Stimulated activated CD8-positive, alpha-beta memory T cell treated with anti-CD3 and anti-CD28 coated beads, Interleukin-7, amount 100 ng/mL, for 24 hours (primary cell): ENCODE results near the gene PSD2.

ENCODE experiments used
- DNase-seq: peaks from one replicate; pipeline ENCODE4 v3.0.0-alpha.2; 2020; ENCODE audit warnings: low read depth

The PSD2 gene

DNA sequence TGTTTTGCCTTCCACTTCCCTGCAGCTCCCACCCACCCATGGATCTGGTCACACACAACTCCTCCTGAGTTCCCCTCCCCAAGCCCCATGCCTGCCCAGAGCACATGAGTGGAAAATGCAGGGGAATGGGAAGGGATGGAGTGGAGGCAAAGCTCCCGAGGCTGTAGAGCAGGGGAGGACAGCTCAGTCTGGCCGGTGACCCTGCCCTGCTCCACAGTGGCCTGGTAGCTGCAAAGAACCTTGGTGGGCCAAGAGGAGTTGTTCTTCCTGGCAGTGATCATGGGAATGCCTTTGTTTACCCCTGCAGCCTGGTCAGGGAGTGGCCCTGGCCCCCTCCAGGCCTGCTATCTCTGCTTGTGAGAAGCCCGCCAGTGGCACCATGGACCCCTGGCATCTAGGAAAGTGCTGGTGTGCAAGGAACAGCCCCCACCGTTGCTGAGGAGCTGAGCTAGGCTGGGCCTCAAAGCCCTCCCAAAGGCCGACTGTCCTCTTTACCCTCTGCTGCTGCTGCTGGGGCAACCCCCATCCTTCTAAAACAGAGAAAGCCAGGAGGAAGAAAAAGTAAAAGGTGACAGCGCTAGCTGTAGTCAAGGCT lies 60.4 kb downstream of the PSD2 start:
- DNase-seq, result no peak

DNA sequence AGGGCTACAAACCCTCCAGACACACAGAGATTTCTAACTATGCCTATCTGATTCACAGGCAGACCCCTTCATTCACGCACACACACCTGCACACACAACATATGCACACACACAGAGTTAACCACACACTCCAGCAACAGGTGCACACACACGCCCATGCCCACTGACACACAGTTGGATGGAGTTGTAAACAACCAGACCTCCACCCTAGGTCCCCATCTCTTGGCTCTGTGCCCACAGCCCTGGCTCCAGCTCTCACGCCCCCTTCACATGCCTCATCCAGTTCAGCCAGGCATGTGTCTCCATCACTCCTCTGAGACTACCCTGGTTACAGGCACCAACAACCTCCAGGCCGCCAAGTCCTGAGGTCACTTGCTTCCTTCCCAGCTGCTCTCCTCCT lies 61.1 kb downstream of the PSD2 start:
- DNase-seq, result no peak

DNA sequence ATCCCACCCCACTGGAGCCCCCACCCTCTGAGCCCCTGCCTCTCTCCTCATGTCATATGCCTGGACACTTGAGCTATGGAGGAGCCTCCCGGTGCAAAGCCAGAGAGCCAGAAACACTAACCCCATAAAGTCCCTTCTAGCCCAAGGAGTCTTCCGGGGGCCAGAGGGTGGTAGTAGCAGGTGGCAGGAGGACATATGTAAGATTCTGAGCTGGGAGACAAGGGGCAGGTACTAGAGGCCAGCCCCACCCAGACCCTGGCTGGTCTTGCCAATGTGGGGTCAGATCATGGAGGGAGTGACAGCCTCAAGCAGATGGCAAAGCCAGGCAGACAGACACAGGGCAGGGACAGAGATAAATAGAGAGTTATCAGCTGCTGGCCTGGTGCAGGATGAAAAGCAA lies 63.4 kb downstream of the PSD2 start:
- no peak for DNase-seq

DNA sequence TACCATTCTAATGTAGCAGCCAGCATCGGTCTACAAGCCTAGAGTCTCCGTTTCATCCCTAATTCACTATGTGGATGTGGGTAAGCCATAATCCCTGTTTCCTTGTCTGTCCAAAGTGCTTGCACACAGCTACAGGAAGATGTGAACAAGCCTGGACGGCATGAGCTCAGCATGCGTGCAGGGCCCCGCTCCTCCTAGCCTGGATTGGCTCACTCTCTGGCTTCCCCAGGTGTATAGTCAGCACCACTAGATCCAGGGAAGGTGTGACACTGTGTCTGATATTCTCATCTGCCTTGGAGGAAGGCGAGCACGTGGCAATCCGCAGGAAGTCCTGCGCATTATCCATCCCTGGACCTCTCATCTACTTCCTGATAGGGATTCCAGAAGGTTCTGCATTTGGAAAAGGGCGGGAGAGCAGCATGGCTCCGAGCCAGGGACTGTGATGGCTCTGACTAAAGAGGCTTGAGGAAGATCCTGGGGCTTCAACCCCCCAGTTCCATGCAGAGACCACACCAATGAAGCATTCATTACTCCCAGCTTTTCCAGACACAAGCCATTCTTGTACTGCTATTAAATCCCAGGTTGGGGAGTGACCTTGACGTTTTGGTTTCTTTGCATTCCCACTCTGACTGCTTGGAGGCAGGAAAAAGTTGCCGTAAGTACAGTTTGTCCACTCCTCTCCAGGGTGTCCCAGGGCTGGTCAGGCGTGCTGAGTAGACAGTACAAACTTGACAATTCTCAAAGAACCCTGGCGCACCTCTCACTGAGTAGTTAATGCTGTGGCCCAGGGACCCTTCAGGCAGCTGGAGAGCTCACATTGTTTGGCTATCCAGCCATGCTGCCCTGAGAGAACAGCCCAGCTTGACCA lies 65.6 kb downstream of the PSD2 start:
- DNase-seq, result no peak

DNA sequence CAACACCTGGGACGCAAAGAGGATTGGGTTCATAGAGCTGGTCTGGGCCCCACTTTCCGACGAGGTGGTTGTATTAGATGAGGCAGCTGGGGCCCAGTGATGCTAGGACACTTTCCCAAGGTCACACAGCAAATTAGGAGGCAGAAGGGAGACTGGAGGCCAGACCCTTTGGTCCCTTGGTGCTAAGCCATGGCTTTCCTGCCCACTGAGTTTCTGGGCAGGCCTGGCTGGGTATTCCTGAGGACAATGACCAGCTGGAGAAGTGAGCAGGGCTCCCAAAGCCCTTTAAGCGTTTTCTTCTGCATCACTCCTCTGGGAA lies 66.2 kb downstream of the PSD2 start:
- DNase-seq, result no peak

DNA sequence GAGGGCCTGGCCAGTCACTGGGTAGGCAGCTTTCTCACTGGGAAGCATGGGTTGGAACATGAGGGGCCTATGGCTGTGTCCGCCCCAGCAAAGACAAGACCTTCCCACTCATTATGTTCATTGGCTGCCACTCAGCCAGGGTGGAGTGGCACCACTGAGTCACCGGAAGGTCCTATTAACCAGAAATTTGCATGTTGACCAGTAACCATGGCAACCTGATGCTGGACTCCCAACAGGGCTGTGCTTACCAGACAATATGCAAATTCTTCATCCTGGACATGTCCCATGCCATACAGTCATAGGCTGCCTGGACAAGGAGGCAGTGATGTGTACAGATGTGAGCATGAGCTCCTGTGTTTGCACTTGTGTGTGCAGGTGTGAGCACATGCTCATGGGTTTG lies 66.7 kb downstream of the PSD2 start:
- no peak for DNase-seq

DNA sequence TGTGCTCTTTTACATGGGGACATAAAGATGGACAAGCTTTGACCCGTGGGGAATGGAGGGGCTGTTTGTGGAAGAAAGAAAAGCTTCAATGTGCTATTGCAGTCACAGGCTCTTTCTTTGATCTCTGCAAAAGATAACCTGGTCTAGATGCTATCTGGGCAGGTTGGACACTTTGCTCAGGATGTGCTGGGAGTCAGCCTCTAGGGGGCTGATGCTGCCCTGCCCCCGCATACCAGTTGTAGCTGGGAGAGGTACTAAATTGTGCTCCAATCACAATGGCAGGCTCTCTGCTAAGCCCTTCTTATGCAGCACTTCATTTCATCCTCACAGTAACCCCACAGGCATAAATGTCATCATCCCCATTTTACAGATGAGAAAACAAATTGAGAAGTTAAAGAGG lies 67.2 kb downstream of the PSD2 start:
- no peak for DNase-seq

DNA sequence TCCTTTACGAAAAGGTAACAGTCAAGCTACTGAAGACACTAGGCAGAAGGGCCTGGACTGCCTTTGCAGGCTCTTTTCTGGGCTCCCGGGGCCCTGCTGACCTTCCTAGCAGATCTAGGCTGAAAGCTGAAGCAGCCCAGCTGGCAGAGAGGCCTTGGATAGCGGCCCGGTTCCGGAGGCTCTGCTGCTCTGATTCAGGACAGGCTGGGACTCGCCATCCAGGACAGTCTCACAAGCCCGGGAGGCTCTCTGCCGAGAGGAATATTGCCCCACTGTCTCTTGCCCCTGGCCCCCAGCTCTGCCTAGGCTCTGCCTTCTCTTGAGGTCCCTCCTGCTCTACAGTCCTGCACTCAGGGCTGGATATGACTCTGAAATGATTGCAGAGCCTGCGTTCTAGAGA lies 67.8 kb downstream of the PSD2 start:
- no peak for DNase-seq

DNA sequence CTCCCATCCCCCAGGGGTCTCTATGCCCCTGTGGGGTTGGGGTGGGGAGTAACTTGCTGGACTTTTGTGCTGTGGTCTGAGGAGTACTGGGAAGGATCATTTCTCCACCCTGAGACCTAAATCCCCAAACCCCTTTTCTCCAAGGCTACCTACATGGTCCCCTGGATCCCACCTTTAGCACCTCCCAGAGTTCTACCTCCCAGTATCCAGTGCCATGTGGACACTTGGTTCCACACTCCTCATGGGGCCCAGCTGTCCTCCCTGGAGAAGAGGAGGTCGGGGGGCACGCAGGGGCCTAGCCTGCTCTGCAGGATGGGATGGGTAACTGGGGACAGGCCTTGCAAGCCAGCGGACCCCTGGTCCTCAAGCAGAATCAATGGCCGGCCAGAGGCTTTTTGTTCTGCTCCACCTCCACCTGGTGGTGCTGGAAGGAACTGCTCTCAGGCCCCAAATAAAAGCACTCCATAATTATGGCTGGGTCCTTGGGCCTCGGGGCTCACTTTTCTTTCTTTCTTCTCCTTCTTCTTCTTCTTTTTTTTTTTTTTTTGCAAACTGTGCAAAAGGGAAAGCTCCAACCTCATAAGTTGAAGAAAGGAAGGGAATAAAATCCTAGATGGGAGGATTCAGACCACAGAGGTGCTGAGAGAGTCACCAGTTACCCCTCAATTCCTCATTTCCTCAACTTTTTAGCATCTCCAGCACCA lies 68.4 kb downstream of the PSD2 start:
- DNase-seq, result peak; percentile 26

DNA sequence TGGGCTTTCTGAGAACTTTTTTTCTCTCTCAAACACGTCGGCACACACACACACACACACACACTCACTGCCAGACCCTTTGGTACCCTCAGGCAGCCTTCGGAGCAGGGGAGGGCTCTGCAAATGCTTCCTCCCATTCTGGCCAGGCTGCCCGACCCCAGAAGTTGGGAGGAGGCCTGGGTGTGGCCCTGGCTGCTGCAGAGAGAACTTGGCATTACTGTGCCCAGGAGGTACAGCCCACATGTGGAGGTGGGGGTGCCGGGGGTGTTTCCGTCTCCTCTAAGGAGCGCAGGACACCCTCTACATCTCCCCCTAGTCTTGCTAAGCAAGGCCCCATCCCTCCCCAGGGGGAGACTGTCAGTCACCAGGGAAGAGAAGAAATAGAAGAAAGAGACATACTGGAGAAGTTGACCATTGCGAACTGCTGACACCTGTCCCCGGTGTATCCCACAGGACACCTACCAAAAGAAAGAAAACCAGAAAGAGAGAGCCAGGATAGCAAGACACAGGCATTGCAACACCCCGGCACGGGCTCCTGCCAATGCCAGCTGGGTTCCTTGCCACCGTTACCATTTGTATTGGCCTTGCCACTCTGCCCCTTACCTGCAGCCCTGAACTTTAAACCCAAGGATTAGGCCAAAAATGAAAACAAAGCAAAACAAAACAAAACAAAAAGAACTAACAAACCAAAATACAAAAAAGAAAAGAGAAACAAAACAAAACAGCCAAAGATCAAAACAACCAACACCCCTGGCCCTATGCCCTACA lies 69.3 kb downstream of the PSD2 start:
- DNase-seq, result no peak

DNA sequence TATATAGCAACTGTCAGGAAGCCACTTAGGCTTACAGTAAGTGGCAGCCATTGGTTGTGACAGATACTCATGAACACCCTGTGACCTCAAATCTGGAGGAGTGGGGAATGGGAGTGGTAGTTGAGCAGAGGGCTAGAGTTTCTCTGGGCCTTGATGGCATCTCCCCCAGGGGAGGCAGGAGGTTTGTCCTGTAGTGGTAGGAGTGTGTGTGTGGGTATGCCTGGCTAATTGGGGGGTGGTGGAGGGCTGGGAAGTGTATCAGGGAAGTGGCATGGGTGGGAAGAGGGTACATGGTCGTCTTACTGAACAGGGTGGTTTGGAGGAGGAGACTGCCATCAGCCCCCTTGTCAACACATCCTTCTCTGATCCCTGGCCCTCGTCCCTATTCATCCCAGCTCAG lies 71.5 kb downstream of the PSD2 start:
- DNase-seq, result no peak

DNA sequence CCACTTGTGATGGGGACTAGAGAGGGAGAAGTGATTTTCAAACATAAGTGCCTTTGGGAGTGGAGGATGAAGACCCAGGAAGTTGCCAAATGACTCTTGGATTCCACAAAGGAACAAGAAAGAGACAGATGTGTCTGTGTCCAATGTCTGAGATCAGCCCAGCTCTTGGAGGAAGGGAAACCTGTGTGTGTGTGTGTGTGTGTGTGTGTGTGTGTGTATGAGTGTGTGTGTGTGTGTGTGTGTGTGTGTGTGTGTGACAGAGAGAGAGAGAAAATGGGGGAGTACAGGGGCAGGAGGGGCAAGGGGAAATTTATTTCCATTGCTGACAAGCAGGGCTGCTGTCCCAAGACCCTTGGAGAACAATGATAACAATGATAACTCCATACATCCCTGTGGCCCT lies 72.0 kb downstream of the PSD2 start:
- DNase-seq, result no peak

DNA sequence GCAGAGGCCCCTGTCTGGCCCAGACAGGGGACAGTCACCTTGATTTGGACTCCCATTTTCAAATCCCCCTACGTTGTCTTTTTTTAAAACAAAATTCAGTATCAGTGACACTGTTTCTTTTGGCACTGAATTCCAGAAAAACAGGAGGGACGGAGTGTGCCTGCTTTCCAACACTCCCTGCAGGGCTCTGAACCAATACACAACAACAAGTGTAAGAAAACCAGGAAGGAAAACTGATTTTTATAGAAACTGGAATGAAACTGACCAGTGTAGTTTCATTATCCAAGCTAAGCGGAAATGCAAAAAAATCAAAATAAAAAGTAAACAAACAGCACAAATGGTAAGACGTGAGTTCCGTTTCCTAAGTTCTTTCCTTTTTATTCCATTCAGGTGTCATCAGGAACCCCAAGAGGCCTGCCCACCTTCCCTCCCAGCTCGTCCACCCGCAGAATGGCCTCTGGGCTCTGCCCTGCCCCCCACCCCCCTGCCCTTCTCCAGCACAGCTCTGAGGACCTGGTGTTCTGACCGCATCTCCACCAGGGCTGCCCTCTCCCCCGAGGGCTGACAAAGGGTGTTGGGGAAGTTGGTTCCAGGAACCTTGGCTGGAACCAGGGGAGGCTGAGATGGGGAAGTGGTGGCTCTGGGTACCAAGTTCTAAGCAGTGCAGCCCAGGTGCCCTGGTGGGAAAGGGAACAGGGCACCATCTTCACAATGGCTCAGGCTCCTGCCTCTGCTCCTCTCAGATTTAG lies 73.6 kb downstream of the PSD2 start:
- DNase-seq, result no peak

DNA sequence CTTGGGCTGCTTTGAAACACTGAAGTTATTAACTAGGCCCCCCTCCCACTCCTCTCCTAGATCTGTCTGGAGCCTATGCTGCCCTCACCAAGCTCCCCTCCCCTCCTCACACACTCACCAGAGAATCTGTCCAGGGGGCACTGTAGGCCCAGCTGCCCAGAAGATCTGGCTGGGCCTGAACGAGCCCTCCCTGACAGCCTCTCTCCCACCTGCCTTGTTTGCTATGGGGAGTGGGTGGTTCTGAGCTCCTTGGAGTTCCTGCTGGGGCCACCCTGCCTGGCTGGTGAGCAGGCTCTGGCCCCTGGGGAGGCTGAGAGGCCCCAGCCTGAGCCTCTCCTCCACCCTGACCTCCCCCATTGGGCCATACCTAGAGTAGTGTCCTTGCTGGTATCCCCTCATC lies 75.1 kb downstream of the PSD2 start:
- DNase-seq, result no peak

DNA sequence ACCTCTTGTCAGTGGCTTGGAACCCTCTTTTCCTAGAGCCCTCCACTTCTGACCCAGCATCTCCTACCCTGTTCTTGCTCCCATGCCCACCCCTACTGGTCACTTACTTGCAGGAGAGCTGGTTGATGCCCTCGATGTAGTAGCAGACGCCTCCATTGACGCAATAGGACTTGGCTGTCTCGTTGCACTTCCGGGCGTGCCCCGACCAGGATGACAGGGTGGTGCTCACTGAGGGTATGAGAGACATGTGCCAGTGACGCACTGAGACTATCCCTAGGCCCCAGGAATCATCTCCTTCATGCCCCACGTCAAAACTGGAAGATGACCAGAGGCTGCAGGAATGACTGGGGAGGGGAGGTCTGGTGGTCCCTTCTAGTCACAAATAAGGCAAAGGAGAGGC lies 76.0 kb downstream of the PSD2 start:
- DNase-seq, result no peak

DNA sequence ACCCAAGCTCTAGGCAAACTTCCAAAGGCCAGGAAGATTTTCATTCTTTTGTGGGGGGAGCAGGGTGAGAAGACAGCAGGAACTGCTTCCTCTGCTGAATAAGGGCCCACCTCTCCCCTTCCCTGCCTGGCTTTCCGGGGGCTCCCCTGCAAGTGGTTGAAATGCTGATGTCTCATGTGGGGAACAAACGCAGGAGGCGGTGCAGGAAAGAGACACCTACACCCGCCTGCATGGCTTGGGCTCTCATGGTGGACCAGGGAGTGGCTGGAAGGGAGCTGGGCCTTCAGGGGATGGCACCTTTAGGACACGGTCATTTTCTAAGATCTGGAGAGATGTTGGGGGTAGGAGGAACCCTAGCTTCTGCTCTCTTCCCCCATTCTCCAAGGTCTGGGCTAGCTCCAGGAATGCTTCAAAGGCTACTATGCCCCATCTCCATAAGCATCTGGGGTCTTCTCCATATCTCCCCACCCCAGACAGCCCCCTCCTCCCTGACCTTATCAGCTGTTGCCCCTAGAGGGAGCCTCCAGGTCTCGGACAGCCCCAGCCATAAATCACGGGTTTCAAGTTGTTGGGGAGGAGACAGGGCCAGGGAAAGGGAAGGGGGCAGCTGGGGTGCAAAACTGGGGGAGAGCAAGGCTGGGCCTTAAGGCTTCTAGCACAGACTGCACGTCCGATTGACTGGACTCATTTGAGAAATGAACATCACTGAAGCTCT lies 76.6 kb downstream of the PSD2 start:
- no peak for DNase-seq

DNA sequence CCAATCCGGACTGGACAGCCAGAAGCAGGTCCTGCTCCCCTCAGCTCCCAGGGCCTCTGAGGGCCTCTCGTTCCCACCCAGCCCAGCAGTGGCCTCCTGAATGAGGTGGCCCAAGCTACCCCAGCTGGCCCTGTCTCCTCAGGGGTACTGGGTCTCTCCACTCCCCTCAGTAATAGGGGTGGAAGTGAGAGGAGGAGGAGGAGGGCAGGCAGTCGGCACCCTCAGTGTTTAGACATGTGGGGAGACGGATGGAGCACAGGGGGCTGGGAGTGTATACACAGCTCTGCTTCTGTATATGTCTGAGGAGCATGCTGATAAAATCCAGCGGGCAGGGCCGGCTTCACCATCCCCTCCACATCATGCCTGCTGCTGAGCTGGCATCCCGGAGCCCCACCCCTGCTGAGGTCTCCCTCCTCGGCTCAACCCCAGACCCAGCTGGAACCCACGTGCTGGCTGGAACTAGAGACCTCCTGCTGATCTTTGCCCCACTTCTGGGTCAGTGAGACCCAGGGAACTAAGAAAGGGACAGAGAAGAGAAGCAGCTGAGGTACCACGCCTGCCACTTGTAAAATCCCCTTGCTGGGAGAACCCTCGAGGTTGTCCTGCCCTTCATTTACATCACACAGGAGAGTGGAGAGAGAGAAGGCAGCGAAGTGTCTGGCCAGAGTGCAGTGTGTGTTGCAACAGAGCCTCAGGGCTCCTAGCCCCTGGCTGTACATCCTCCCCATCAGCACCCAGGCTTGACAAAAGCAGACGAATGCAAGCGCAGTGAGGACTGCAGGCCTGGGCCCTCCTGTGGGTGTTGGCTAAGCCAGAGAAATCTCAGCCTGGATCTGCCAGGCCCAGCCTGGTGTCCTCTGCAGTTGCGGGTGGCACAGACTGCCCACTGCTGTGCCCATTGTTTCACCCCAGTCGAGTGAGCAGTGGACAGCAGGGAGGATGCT lies 77.5 kb downstream of the PSD2 start:
- no peak for DNase-seq

DNA sequence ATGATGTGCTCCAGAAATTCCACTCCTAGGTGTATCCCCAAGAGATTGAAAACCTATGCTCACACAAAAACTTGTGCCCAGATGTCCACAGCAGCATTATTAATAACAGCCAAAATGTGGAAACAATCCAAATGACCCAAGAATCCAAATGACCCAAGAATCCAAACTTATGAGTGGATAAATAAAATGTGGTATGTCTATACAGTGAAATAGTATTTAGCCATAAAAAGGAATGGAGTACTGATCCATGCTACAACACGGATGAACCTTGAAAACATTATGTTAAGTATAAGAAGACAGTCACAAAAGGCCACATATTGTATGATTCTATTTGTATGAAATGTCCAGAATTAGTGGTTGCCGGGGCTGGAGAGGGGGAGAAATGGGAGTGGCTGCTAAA lies 80.3 kb downstream of the PSD2 start:
- no peak for DNase-seq

DNA sequence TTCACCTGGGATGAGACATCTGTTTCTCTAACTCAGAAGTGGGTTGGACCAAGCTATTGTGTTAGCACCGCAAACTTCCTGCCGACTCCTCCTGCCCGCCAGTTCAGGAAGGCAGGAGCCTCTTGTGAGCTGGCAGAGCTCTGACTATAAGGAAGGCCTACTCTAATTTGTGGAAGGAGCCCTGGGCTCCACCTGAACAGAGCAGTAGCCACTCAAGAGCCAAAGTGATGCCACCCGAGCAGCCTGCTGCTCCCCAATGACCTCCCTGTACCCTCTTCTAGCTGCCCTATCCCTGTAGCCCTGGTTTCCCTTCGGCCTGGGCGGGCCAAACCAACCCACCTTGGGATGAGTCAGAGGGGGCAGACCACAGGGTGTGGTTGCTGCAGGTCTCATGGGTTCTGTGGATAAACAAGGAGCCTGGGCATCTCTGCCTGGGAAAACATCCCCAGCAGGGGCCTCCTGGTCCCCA lies 81.6 kb downstream of the PSD2 start:
- no peak for DNase-seq

DNA sequence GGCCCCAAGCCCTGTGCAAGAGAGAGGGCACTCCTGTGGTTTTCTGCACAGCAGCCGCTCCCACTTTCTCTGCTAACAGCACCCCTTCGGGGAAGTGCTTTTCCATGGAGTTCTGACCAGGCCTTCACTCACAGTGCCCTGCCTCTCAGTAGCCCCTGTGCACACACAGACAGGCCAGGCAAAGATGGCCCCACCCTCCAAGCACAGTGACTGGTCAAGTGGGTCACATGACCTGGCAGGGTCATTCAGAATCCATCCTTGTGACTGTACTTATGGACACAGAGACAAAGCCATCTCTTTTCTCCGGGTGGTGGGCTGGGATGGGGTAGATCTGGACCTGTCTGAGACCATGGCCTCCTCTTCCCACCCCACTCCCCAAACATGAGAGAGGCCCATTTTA lies 82.5 kb downstream of the PSD2 start:
- no peak for DNase-seq
